ENCODE measurements around the gene RAC3.

RAC3 gene

DNA sequence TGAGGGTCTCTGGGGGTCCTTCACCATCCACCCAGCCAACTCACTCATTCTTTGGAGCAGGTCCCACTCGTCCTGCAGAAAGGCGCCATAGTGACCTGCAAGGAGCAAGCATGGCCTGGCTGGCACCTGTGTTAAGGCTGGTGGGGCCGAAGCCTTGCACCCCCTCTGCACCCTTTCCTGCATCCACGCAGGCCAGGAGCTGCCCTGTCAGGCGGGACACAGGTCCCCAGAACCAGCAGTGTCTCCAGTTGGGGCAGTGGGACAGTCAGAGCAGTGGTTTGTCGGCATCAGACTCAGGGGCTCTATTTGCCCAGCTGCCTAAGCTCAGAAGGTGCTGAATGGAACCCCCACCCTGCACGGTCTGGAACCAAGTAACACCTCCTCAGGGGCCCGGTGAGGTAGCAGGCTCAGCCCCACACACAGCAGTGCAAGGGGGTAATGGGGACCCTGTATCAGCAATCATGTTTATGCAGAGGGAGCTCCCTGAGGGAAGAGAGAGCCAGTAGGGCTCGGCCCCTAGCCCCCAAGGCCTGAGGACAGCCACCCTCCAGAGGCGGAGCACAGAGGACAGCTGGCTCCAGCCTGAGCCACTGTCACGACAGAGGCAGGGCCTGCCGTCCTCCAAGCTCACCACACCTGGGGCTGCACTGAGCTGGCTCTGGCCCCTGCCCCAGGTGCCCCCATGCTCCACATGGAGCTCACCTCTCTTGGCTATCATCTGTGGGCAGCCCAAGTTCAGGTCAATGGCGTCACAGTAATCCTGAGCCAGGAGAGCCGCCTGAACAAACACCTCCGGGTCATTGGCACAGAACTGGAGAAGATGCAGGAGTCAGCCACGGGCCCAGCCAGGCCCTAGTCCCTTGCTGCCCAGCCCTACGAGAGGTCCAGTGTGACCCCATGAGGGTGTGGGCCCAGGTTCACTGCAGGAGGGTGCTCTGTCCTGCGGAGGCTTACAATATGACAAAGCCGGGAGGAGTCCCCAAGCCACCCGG is 32.2 kb downstream of the RAC3 start:
- TF ChIP-seq YY1 (IDR thresholded peaks at IDR 0.05; ENCODE audit: low read depth) (no peak), CREB1 (IDR thresholded peaks at IDR 0.05; ENCODE audit: low read depth) (no peak), NFIC (IDR thresholded peaks at IDR 0.05) (no peak), RAD21 (IDR thresholded peaks at IDR 0.05; ENCODE audit: low read depth) (no peak), TEAD4 (IDR thresholded peaks at IDR 0.05) (no peak), EGR1 (IDR thresholded peaks at IDR 0.05) (no peak), FOXM1 (IDR thresholded peaks at IDR 0.05; ENCODE audit: borderline replicate concordance, low read depth) (no peak), TAF1 (IDR thresholded peaks at IDR 0.05; ENCODE audit: low read depth) (no peak), TCF12 (IDR thresholded peaks at IDR 0.05; ENCODE audit: low read depth) (no peak), EP300 (IDR thresholded peaks at IDR 0.05; ENCODE audit: borderline replicate concordance) (no peak), CEBPB (IDR thresholded peaks at IDR 0.05) (no peak), ZBTB7A (IDR thresholded peaks at IDR 0.05; ENCODE audit: low read depth) (no peak)
- TF ChIP-seq, protein P1, sequence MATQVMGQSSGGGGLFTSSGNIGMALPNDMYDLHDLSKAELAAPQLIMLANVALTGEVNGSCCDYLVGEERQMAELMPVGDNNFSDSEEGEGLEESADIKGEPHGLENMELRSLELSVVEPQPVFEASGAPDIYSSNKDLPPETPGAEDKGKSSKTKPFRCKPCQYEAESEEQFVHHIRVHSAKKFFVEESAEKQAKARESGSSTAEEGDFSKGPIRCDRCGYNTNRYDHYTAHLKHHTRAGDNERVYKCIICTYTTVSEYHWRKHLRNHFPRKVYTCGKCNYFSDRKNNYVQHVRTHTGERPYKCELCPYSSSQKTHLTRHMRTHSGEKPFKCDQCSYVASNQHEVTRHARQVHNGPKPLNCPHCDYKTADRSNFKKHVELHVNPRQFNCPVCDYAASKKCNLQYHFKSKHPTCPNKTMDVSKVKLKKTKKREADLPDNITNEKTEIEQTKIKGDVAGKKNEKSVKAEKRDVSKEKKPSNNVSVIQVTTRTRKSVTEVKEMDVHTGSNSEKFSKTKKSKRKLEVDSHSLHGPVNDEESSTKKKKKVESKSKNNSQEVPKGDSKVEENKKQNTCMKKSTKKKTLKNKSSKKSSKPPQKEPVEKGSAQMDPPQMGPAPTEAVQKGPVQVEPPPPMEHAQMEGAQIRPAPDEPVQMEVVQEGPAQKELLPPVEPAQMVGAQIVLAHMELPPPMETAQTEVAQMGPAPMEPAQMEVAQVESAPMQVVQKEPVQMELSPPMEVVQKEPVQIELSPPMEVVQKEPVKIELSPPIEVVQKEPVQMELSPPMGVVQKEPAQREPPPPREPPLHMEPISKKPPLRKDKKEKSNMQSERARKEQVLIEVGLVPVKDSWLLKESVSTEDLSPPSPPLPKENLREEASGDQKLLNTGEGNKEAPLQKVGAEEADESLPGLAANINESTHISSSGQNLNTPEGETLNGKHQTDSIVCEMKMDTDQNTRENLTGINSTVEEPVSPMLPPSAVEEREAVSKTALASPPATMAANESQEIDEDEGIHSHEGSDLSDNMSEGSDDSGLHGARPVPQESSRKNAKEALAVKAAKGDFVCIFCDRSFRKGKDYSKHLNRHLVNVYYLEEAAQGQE (IDR thresholded peaks at IDR 0.05; ENCODE audit: low read depth): no peak
- TF ChIP-seq, protein P2, sequence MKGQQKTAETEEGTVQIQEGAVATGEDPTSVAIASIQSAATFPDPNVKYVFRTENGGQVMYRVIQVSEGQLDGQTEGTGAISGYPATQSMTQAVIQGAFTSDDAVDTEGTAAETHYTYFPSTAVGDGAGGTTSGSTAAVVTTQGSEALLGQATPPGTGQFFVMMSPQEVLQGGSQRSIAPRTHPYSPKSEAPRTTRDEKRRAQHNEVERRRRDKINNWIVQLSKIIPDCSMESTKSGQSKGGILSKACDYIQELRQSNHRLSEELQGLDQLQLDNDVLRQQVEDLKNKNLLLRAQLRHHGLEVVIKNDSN (IDR thresholded peaks at IDR 0.05): no peak
- TF ChIP-seq, protein P3, sequence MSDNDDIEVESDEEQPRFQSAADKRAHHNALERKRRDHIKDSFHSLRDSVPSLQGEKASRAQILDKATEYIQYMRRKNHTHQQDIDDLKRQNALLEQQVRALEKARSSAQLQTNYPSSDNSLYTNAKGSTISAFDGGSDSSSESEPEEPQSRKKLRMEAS (IDR thresholded peaks at IDR 0.05): no peak

DNA sequence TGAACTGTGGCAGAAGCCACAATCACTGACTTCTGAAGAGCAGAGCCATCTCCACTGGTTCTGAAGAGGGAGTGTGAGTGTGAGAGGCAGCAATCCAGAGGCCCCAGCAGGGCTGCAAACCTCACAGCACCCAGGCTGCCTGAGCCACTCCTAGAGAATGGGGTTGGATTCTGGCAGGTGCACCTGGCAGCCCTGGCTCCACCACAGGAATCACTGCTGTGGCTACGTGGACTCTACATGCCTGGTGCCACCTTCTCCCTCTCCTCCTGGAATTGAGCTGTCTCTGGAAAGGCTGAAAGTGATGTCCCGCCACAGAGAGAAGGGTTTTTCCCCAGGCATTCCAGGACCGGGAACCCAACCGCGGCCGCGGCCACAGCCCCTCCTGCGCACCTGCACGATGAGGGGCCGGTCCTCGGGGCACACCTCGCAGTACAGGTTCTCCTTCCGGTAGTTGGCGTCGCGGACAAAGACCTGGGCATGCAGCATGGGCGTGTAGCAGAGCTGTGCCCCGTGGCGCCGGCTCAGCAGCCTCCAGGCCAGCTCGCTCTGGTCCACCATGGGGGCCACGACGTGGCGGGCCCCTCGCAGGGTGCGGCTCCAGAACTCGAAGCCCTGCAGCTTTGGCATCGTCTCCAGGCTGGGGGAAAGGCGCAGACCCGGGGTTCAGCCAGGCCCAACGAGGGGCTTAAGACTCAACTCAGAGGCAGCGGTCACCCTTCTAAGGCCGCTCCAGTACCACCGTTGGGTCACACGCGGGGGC is 33.1 kb downstream of the RAC3 start:
- no peak for TF ChIP-seq EP300 (IDR thresholded peaks at IDR 0.05; ENCODE audit: borderline replicate concordance)
- TF ChIP-seq, protein P3 (IDR thresholded peaks at IDR 0.05): peak; percentile 93
- TF ChIP-seq TCF12 (IDR thresholded peaks at IDR 0.05; ENCODE audit: low read depth): no peak
- no peak for TF ChIP-seq FOXM1 (IDR thresholded peaks at IDR 0.05; ENCODE audit: borderline replicate concordance, low read depth)
- TF ChIP-seq NFIC (IDR thresholded peaks at IDR 0.05): no peak

DNA sequence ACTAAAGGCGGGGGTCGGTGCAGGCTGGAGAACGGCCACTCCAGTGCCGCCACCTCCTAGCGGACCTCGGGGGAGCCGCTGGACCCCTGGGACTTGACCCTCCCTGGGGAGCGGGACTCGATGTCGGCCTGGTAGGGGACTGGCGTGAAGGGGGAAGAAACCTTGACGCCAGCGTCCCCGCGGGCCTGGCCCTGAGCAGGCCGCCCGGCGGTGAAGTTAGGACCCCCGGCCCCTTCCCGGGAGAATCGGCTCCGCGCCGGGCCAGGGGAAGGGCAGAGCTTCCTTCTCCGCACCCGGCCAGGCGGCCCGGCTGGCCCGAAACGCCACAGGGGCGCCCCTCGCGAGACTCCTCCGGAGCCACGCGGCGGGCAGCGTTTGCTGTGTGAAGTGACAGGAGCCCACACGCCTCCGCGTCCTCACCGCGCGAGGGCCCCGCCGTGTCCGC is 33.7 kb downstream of the RAC3 start:
- 0 out of 2 replicates have a peak, but pooled peaks have one; percentile 33 for TF ChIP-seq ZBTB7A (IDR thresholded peaks at IDR 0.05; ENCODE audit: low read depth)
- TF ChIP-seq, protein P3 (IDR thresholded peaks at IDR 0.05): 0 out of 2 replicates have a peak, but pooled peaks have one; percentile 6
- TF ChIP-seq, protein P1 (IDR thresholded peaks at IDR 0.05; ENCODE audit: low read depth): no peak

DNA sequence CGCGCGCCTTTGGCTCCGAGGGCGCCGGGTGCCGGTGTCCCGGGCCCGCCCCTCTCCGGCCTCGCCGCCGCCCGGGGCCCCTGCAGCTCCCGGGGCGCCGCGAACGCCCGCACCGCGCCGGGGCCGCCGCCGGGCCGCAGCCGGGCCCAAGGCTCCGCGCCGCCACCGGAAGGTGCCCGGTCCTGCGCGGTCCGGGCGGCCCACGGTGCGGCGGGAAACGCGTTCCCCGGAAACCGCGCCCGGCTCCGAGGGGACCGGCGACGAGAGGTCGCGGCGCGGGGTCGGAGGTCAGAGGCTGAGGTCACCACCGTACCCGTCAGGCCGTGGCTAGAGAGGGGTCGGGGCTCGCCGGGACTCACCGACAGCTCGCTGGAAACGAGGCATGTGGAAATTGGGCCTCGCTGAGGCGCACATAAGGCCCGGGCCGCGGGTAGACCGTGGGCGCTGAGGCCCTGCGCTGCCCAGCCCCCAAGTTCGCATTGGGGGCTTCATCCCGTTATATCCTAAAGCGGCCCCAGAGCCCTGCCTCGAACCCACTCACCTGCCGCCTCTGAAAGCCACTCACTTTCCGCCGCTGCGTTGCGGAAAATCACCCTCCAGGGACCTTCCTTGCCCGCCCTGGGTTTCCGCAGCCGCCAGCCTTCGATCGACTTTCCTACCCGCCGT is 34.3 kb downstream of the RAC3 start, which contains the start of gene DUS1L:
DUS1L (minus strand) TSS at position 167 of the 666 bp plus-strand sequence. CDS start 745 bp downstream, outside the sequence.
- no peak for TF ChIP-seq EP300 (IDR thresholded peaks at IDR 0.05; ENCODE audit: borderline replicate concordance)
- no peak for TF ChIP-seq NFIC (IDR thresholded peaks at IDR 0.05)
- TF ChIP-seq ZBTB7A (IDR thresholded peaks at IDR 0.05; ENCODE audit: low read depth): 0 out of 2 replicates have a peak, but pooled peaks have one; percentile 28
- peak; percentile 91 for TF ChIP-seq TAF1 (IDR thresholded peaks at IDR 0.05; ENCODE audit: low read depth)
- TF ChIP-seq, protein P3 (IDR thresholded peaks at IDR 0.05): peak; percentile 66
- TF ChIP-seq, protein P1 (IDR thresholded peaks at IDR 0.05; ENCODE audit: low read depth): 0 out of 2 replicates have a peak, but pooled peaks have one; percentile 12
- TF ChIP-seq, protein P2 (IDR thresholded peaks at IDR 0.05): peak; percentile 65
- peak; percentile 30; the same call in 1 of the 2 replicates for TF ChIP-seq EGR1 (IDR thresholded peaks at IDR 0.05)
- TF ChIP-seq TCF12 (IDR thresholded peaks at IDR 0.05; ENCODE audit: low read depth): no peak
- no peak for TF ChIP-seq RAD21 (IDR thresholded peaks at IDR 0.05; ENCODE audit: low read depth)
- no peak for TF ChIP-seq FOXM1 (IDR thresholded peaks at IDR 0.05; ENCODE audit: borderline replicate concordance, low read depth)
- no peak for TF ChIP-seq CREB1 (IDR thresholded peaks at IDR 0.05; ENCODE audit: low read depth)
- peak; percentile 78 for TF ChIP-seq YY1 (IDR thresholded peaks at IDR 0.05; ENCODE audit: low read depth)
- TF ChIP-seq TEAD4 (IDR thresholded peaks at IDR 0.05): 0 out of 2 replicates have a peak, but pooled peaks have one; percentile 18
- no peak for TF ChIP-seq CEBPB (IDR thresholded peaks at IDR 0.05)
